Lower leg skin (tissue), 4 donors: ENCODE results near the gene ANKH. TPM values are rescaled to one million over a fixed set of nuclear protein-coding genes. Genes with fewer than 3 reads are reported as not detected.
"Not testable (repeated sequence)": the region's sequence is repeated elsewhere in the genome, so short reads cannot be mapped to it uniquely, and the experiment has no call there.

ENCODE experiments used
- DNase-seq, 2 donors: peaks; one replicate each; pipeline ENCODE4 v3.0.0-alpha.2; 2019; ENCODE audit warnings: low spot score in 2 of 2
- H3K4me3 ChIP-seq: fragments of 200-600 bp; sonication (generic); 2 replicates; pipeline ENCODE4 v1.5.1; 2017; ENCODE audit warnings: mild to moderate bottlenecking, low read depth; ENCODE audit not compliant: poor library complexity, severe bottlenecking
- POLR2A ChIP-seq, 2 donors: fragments of 450-650 bp; IDR thresholded peaks; one replicate each; pipeline ENCODE4 v1.6.1; 2016 to 2017; ENCODE audit warnings: antibody characterized with exemption in 2 of 2, mild to moderate bottlenecking in 1 of 2, moderate library complexity in 1 of 2
- WGBS, 2 donors: methylation state at CpG; one replicate each; pipeline ENCODE4 v1.1.5; 2018; 5-methylcytosine and 5-hydroxymethylcytosine counted together
- intact Hi-C: fragments of 100-400 bp; cut with DNase I; formaldehyde crosslinking; loops from one replicate; pipeline ENCODE4 v1.15.0; 2023; ENCODE audit warnings: low total_unique reads
- total RNA-seq, 4 donors: library from RNA; depleted of rRNA; stranded (reverse); fragments of >200 nt; gene quantifications; one replicate each; pipeline ENCODE4 v1.1.0, GENCODE V29; 2016
- TF ChIP-seq, protein P1 (sequence below), 3 donors: fragments of 450-650 bp; IDR thresholded peaks; one replicate each; pipeline ENCODE4 v1.5.1; 2016; ENCODE audit warnings: antibody characterized with exemption in 3 of 3, mild to moderate bottlenecking in 3 of 3, moderate library complexity in 2 of 3

ANKH gene
- total RNA-seq, 4 donors from 2014 or later: 44.0 to 84.8 (median 67.9) TPM

DNA sequence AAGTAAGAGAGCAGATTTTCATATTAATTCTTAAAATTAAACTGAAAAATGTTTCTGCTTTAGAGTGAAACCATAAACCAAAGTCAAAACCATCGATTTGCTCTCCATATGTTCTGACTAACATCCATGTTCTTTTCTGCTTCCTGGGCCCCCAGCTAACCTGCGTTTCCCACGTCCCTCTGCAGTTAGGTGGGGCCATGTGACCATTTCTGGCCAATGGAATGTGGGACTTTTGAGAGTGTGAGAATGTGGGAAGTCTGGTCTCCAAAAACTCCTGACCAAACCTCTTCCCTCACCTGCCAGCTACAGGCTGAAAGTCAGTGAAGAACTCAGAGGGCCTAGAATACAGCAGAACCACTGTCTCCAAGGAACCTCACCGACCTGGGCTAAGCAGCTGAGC, 44.9 kb downstream of the ANKH start:
- WGBS, 2 donors: 85 to 88% methylated on average over 4 of the region's 4 CpGs

GRCh38 chr5:14825977-14826376, 45.6 kb downstream of the ANKH start:
- no peak for DNase-seq
- H3K4me3 ChIP-seq: no peak overlapping the region
- intact Hi-C loops: no loop called here
- 93 to 95% methylated on average over 2 of the region's 2 CpGs for WGBS, 2 donors
- TF ChIP-seq, protein P1, sequence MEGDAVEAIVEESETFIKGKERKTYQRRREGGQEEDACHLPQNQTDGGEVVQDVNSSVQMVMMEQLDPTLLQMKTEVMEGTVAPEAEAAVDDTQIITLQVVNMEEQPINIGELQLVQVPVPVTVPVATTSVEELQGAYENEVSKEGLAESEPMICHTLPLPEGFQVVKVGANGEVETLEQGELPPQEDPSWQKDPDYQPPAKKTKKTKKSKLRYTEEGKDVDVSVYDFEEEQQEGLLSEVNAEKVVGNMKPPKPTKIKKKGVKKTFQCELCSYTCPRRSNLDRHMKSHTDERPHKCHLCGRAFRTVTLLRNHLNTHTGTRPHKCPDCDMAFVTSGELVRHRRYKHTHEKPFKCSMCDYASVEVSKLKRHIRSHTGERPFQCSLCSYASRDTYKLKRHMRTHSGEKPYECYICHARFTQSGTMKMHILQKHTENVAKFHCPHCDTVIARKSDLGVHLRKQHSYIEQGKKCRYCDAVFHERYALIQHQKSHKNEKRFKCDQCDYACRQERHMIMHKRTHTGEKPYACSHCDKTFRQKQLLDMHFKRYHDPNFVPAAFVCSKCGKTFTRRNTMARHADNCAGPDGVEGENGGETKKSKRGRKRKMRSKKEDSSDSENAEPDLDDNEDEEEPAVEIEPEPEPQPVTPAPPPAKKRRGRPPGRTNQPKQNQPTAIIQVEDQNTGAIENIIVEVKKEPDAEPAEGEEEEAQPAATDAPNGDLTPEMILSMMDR (IDR thresholded peaks at IDR 0.05): no peak
- TF ChIP-seq POLR2A (IDR thresholded peaks at IDR 0.05): no peak

More for the DNA sequence above, 44.9 kb downstream of the ANKH start:
- TF ChIP-seq, protein P1 (IDR thresholded peaks at IDR 0.05): no peak
- TF ChIP-seq POLR2A (IDR thresholded peaks at IDR 0.05): no peak
- no peak for DNase-seq
- H3K4me3 ChIP-seq: no peak overlapping the region
- intact Hi-C loops: no loop called here

- TF ChIP-seq POLR2A (IDR thresholded peaks at IDR 0.05): no peak
- TF ChIP-seq, protein P1 (IDR thresholded peaks at IDR 0.05): no peak
- WGBS, 2 donors: 80 to 88% methylated on average over 3 of the region's 3 CpGs
These were observed 47.1 kb downstream of the ANKH start for GRCh38 chr5:14824499-14824898.

GRCh38 chr5:14821100-14821845, 50.3 kb downstream of the ANKH start:
- H3K4me3 ChIP-seq: no peak overlapping the region
- TF ChIP-seq, protein P1 (IDR thresholded peaks at IDR 0.05): no peak
- TF ChIP-seq POLR2A (IDR thresholded peaks at IDR 0.05): no peak
- DNase-seq: no peak
- intact Hi-C loops: no loop called here
- WGBS, 2 donors: 53 to 62% methylated on average over 9 of the region's 9 CpGs

More at GRCh38 chr5:14824499-14824898, 47.1 kb downstream of the ANKH start:
- H3K4me3 ChIP-seq: no peak overlapping the region
- intact Hi-C loops: no loop called here
- DNase-seq: no peak

GRCh38 chr5:14818931-14819790, 52.4 kb downstream of the ANKH start:
- WGBS, 2 donors: 79 to 89% methylated on average over 14 of the region's 14 CpGs
- DNase-seq: no peak
- intact Hi-C loops: no loop called here
- no peak overlapping the region for H3K4me3 ChIP-seq
- TF ChIP-seq, protein P1 (IDR thresholded peaks at IDR 0.05): no peak
- no peak for TF ChIP-seq POLR2A (IDR thresholded peaks at IDR 0.05)

- DNase-seq, H3K4me3 ChIP-seq, intact Hi-C loops: not testable (repeated sequence)
- WGBS, 2 donors: 92 to 99% methylated on average over 2 of the region's 2 CpGs
These were observed 53.8 kb downstream of the ANKH start for GRCh38 chr5:14817762-14818136.
